ENCODE results near the gene KCNJ9.
"Not testable (repeated sequence)": the region's sequence is repeated elsewhere in the genome, so short reads cannot be mapped to it uniquely, and the experiment has no call there.

Gene KCNJ9

DNA sequence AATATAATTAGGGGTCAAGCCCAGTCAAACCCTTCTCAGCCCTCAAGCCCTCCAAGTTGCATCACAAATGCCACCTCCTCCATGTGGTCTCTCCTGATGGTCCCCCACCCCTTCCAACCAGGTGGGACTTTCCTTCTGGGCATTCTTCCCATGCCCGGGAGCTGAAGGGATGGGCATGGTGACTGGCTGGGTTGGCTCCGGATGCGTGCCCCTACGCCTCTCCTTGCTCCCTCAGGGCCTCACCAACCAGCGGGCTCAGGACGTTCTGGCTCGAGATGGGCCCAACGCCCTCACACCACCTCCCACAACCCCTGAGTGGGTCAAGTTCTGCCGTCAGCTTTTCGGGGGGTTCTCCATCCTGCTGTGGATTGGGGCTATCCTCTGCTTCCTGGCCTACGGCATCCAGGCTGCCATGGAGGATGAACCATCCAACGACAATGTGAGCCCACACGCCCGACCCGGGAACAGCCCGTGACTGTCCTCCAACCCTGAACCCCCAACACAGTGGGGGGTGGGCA is 41.7 kb downstream of the KCNJ9 start:
- H3K27ac ChIP-seq (ENCODE audit: low read length) = no peak overlapping the region
- H3K9me3 ChIP-seq (ENCODE audit: control insufficient read depth in 1 of 2, low read length in 2 of 2) = no peaks in the 10 kb centered on the region
- H3K4me3 ChIP-seq (ENCODE audit: low read depth in 1 of 2, low read length in 2 of 2) = no peak overlapping the region
- peaks cover 0 to 27% of the 10 kb centered on the region in 2 donors for H3K36me3 ChIP-seq (ENCODE audit: control insufficient read depth in 1 of 2, insufficient read depth in 2 of 2, low read length in 2 of 2)
- H3K4me1 ChIP-seq (ENCODE audit: control insufficient read depth in 1 of 2, insufficient read depth in 2 of 2, low read length in 2 of 2) = peaks cover 0 to 39% of the 10 kb centered on the region in 2 donors
- no peaks in the 10 kb centered on the region for H3K27me3 ChIP-seq (ENCODE audit: low read depth, low read length)

DNA sequence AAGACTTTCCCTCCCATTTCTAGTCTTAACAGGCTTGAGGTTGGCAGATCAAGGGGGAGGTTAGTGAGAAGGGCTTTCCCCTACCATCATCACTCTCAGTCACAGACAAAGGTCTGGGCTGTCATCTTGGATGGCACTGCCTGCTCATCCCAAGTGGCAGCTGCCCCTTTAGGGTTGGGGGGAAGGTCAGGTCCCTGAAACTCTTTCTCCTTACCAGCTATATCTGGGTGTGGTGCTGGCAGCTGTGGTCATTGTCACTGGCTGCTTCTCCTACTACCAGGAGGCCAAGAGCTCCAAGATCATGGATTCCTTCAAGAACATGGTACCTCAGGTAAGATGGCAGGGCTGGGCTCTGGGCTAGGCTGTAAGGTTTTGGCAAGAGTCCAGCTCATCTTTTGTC is 42.4 kb downstream of the KCNJ9 start:
- Histone ChIP-seq H3K9me3 (ENCODE audit: control insufficient read depth in 1 of 2, low read length in 2 of 2) (no peaks in the 10 kb centered on the region), H3K27ac (ENCODE audit: low read length) (no peak overlapping the region), H3K27me3 (ENCODE audit: low read depth, low read length) (no peaks in the 10 kb centered on the region), H3K4me3 (ENCODE audit: low read depth in 1 of 2, low read length in 2 of 2) (no peak overlapping the region), H3K36me3 (ENCODE audit: control insufficient read depth in 1 of 2, insufficient read depth in 2 of 2, low read length in 2 of 2) (peaks cover 0 to 27% of the 10 kb centered on the region in 2 donors), H3K4me1 (ENCODE audit: control insufficient read depth in 1 of 2, insufficient read depth in 2 of 2, low read length in 2 of 2) (peaks cover 0 to 33% of the 10 kb centered on the region in 2 donors)

DNA sequence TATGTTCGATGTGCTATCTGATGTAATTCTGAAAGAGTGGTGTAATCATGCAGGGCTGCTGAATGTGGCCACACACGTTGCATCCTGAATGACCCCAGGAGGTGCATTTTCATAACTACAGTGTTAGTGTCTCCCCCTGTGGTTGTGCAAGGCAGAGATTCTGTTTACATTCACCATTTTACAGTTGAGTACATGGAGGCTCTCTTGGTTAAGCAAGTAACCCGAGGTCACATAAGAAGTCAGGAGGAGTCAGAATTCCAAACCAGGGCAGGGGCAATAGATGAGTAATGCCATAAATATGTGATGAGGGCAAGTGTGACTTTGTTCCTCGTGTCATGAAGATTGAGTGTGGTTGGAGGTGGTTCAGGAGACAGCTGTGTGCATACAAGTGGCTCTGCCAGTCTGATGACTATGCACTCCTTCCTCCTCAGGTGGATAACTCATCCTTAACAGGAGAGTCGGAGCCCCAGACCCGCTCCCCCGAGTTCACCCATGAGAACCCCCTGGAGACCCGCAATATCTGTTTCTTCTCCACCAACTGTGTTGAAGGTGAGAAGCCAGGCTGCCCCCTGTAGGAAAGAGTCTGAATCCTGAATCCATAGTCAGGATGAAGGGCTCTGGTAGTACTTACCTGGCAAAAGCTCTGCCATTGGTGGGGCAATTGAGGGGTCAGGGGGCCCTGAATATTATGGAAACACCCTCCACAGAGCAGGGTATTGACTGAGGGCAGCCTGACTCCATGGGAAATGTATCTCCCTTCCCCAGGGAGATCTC is 43.6 kb downstream of the KCNJ9 start:
- peaks cover 0 to 27% of the 10 kb centered on the region in 2 donors for H3K4me1 ChIP-seq (ENCODE audit: control insufficient read depth in 1 of 2, insufficient read depth in 2 of 2, low read length in 2 of 2)
- H3K4me3 ChIP-seq (ENCODE audit: low read depth in 1 of 2, low read length in 2 of 2) = no peak overlapping the region
- no peak overlapping the region for H3K27ac ChIP-seq (ENCODE audit: low read length)
- peaks cover 0 to 35% of the 10 kb centered on the region in 2 donors for H3K36me3 ChIP-seq (ENCODE audit: control insufficient read depth in 1 of 2, insufficient read depth in 2 of 2, low read length in 2 of 2)
- no peaks in the 10 kb centered on the region for H3K9me3 ChIP-seq (ENCODE audit: control insufficient read depth in 1 of 2, low read length in 2 of 2)
- no peaks in the 10 kb centered on the region for H3K27me3 ChIP-seq (ENCODE audit: low read depth, low read length)

DNA sequence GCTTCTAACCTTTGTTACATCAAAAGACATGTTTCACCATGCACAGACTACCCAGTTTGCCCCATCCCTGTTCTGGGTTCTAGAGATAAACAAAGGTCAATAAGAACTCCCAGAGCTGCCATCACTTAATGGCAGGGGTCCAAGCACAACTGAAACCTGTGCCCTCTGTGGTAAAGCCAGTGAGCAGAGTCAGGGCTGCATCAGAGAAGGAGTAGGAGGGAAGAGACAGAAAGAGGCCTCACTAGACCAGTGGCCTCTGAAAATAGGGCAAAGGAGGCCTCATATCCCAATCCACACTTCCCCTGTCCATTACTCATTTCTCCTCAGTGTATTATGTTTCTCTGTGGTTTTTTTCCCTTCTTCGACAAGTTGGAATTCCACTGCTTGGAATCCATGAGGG is 44.4 kb downstream of the KCNJ9 start:
- Histone ChIP-seq H3K4me1 (ENCODE audit: control insufficient read depth in 1 of 2, insufficient read depth in 2 of 2, low read length in 2 of 2) (peaks cover 0 to 27% of the 10 kb centered on the region in 2 donors), H3K36me3 (ENCODE audit: control insufficient read depth in 1 of 2, insufficient read depth in 2 of 2, low read length in 2 of 2) (peaks cover 0 to 40% of the 10 kb centered on the region in 2 donors), H3K4me3 (ENCODE audit: low read depth in 1 of 2, low read length in 2 of 2) (no peak overlapping the region)

DNA sequence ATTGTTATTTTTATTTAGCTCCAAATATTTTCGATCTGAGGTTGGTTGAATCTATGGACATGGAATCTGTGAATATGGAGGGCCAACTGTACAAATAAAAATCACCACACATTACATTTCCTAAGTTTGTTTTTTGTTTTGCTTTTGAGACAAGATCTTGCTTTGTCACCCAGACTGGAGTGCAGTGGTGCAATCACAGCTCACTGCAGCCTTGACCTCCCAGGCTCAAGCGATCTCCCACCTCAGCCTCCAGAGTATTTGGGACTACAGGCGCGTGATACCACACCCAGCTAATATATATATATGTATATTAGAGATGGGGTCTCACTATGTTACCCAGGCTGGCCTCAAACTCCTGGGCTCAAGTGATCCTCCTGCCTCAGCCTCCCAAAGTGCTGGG is 45.0 kb downstream of the KCNJ9 start:
- H3K4me1 ChIP-seq (ENCODE audit: control insufficient read depth in 1 of 2, insufficient read depth in 2 of 2, low read length in 2 of 2) = peaks cover 0 to 27% of the 10 kb centered on the region in 2 donors
- H3K36me3 ChIP-seq (ENCODE audit: control insufficient read depth in 1 of 2, insufficient read depth in 2 of 2, low read length in 2 of 2) = peaks cover 0 to 37% of the 10 kb centered on the region in 2 donors
- not testable (repeated sequence) for H3K9me3 ChIP-seq (ENCODE audit: control insufficient read depth in 1 of 2, low read length in 2 of 2); H3K4me3 ChIP-seq (ENCODE audit: low read depth in 1 of 2, low read length in 2 of 2); H3K27me3 ChIP-seq (ENCODE audit: low read depth, low read length); H3K27ac ChIP-seq (ENCODE audit: low read length)

More for the DNA sequence above, 44.4 kb downstream of the KCNJ9 start:
- H3K27me3 ChIP-seq (ENCODE audit: low read depth, low read length) = no peaks in the 10 kb centered on the region
- no peak overlapping the region for H3K27ac ChIP-seq (ENCODE audit: low read length)
- no peaks in the 10 kb centered on the region for H3K9me3 ChIP-seq (ENCODE audit: control insufficient read depth in 1 of 2, low read length in 2 of 2)

DNA sequence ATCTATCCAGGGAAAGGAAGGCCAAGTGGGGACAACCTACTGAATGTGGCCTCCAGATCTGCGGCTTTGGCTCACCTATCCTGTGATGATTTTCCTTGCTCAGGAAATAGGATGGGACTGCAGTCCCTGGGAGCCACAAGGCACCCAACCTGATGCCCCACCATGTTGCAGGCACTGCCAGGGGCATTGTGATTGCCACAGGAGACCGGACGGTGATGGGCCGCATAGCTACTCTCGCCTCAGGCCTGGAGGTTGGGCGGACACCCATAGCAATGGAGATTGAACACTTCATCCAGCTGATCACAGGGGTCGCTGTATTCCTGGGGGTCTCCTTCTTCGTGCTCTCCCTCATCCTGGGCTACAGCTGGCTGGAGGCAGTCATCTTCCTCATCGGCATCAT is 46.0 kb downstream of the KCNJ9 start:
- H3K4me3 ChIP-seq (ENCODE audit: low read depth in 1 of 2, low read length in 2 of 2) = no peak overlapping the region
- no peak overlapping the region for H3K27ac ChIP-seq (ENCODE audit: low read length)
- no peaks in the 10 kb centered on the region for H3K27me3 ChIP-seq (ENCODE audit: low read depth, low read length)
- peaks cover 0 to 33% of the 10 kb centered on the region in 2 donors for H3K36me3 ChIP-seq (ENCODE audit: control insufficient read depth in 1 of 2, insufficient read depth in 2 of 2, low read length in 2 of 2)
- H3K4me1 ChIP-seq (ENCODE audit: control insufficient read depth in 1 of 2, insufficient read depth in 2 of 2, low read length in 2 of 2) = peaks cover 0 to 27% of the 10 kb centered on the region in 2 donors
- no peaks in the 10 kb centered on the region for H3K9me3 ChIP-seq (ENCODE audit: control insufficient read depth in 1 of 2, low read length in 2 of 2)

DNA sequence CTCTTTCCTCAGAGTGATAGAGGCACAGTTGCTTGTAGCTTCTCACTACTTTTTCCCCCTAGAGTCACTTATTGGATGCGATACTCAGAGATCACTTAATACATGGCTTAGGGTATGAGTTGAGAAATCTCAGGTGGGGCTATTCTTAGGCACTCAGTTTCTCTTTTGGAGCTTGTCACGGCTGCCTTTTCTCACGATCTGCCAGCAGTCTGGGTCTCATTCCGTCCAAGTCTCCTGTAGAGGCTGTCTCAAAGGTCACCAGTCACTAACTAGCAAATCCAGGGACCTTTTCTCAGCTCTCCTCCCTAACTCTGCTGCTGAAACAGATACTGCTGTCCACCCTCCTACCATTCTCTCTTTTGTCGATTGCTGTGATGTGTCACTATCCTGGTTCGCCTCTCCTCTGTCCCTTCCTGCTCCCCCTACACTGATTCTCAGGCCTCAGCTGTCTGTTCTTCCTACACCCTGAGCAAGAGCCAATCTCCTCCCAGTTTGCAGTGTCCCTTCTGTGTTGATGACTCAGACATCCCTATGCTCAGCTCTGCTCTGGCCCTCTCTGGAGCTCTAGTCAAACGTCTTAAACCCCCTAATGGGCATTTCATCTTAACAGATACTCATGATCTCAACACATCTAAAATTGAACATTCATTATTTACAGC is 46.7 kb downstream of the KCNJ9 start:
- H3K9me3 ChIP-seq (ENCODE audit: control insufficient read depth in 1 of 2, low read length in 2 of 2) = no peaks in the 10 kb centered on the region
- H3K36me3 ChIP-seq (ENCODE audit: control insufficient read depth in 1 of 2, insufficient read depth in 2 of 2, low read length in 2 of 2) = peaks cover 0 to 34% of the 10 kb centered on the region in 2 donors
- peaks cover 0 to 27% of the 10 kb centered on the region in 2 donors for H3K4me1 ChIP-seq (ENCODE audit: control insufficient read depth in 1 of 2, insufficient read depth in 2 of 2, low read length in 2 of 2)
- H3K27ac ChIP-seq (ENCODE audit: low read length) = no peak overlapping the region
- no peak overlapping the region for H3K4me3 ChIP-seq (ENCODE audit: low read depth in 1 of 2, low read length in 2 of 2)
- H3K27me3 ChIP-seq (ENCODE audit: low read depth, low read length) = no peaks in the 10 kb centered on the region

DNA sequence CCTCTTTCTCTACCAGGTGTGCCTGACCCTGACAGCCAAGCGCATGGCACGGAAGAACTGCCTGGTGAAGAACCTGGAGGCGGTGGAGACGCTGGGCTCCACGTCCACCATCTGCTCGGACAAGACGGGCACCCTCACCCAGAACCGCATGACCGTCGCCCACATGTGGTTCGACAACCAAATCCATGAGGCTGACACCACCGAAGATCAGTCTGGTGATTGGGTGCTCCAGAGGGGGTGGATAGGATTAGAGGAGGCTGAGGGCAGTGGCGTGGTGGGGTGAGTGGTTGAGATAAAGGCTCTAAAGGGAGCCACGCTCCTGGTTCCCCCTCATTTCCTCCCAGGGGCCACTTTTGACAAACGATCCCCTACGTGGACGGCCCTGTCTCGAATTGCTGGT is 47.3 kb downstream of the KCNJ9 start:
- Histone ChIP-seq H3K27ac (ENCODE audit: low read length) (no peak overlapping the region), H3K9me3 (ENCODE audit: control insufficient read depth in 1 of 2, low read length in 2 of 2) (no peaks in the 10 kb centered on the region), H3K27me3 (ENCODE audit: low read depth, low read length) (no peaks in the 10 kb centered on the region), H3K4me3 (ENCODE audit: low read depth in 1 of 2, low read length in 2 of 2) (no peak overlapping the region), H3K4me1 (ENCODE audit: control insufficient read depth in 1 of 2, insufficient read depth in 2 of 2, low read length in 2 of 2) (peaks cover 0 to 27% of the 10 kb centered on the region in 2 donors), H3K36me3 (ENCODE audit: control insufficient read depth in 1 of 2, insufficient read depth in 2 of 2, low read length in 2 of 2) (peaks cover 0 to 41% of the 10 kb centered on the region in 2 donors)

DNA sequence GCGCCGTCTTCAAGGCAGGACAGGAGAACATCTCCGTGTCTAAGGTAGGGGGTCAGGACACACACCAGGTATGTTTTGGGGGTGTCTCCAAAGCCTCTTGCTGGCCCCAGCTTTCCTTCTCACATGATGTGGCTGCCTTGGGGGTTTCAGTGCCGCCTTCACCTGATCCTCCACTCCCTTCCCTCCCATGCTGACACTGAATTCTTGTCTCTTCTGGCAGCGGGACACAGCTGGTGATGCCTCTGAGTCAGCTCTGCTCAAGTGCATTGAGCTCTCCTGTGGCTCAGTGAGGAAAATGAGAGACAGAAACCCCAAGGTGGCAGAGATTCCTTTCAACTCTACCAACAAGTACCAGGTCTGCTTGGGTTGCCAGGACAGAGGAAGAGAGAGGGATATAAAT is 47.7 kb downstream of the KCNJ9 start:
- peaks cover 0 to 23% of the 10 kb centered on the region in 2 donors for H3K4me1 ChIP-seq (ENCODE audit: control insufficient read depth in 1 of 2, insufficient read depth in 2 of 2, low read length in 2 of 2)
- H3K27me3 ChIP-seq (ENCODE audit: low read depth, low read length) = no peaks in the 10 kb centered on the region
- H3K4me3 ChIP-seq (ENCODE audit: low read depth in 1 of 2, low read length in 2 of 2) = no peak overlapping the region
- peaks cover 0 to 44% of the 10 kb centered on the region in 2 donors for H3K36me3 ChIP-seq (ENCODE audit: control insufficient read depth in 1 of 2, insufficient read depth in 2 of 2, low read length in 2 of 2)
- no peak overlapping the region for H3K27ac ChIP-seq (ENCODE audit: low read length)
- H3K9me3 ChIP-seq (ENCODE audit: control insufficient read depth in 1 of 2, low read length in 2 of 2) = no peaks in the 10 kb centered on the region

DNA sequence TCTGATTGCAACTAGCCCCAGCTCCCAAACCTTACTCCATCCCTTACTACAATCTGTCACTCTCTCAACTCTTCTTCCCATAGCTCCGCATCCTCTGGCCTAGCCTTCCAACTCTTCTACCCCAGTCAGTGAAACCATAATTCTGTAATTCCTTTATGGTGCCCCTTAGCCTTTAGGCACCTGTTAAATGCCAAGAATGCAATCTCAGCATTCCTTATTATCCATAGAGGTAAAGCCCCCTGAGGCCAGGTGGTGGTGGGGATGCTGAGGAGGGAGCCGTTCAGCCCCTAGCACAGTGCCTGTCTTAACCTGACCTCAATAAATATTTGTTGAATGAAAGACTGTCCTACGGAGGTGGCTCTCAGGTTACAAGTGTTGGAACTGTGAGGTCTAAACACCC is 48.2 kb downstream of the KCNJ9 start:
- Histone ChIP-seq H3K9me3 (ENCODE audit: control insufficient read depth in 1 of 2, low read length in 2 of 2) (no peaks in the 10 kb centered on the region), H3K27me3 (ENCODE audit: low read depth, low read length) (no peaks in the 10 kb centered on the region), H3K36me3 (ENCODE audit: control insufficient read depth in 1 of 2, insufficient read depth in 2 of 2, low read length in 2 of 2) (peaks cover 5 to 49% of the 10 kb centered on the region in 2 donors), H3K4me3 (ENCODE audit: low read depth in 1 of 2, low read length in 2 of 2) (no peak overlapping the region), H3K4me1 (ENCODE audit: control insufficient read depth in 1 of 2, insufficient read depth in 2 of 2, low read length in 2 of 2) (peaks cover 0 to 18% of the 10 kb centered on the region in 2 donors), H3K27ac (ENCODE audit: low read length) (no peak overlapping the region)

DNA sequence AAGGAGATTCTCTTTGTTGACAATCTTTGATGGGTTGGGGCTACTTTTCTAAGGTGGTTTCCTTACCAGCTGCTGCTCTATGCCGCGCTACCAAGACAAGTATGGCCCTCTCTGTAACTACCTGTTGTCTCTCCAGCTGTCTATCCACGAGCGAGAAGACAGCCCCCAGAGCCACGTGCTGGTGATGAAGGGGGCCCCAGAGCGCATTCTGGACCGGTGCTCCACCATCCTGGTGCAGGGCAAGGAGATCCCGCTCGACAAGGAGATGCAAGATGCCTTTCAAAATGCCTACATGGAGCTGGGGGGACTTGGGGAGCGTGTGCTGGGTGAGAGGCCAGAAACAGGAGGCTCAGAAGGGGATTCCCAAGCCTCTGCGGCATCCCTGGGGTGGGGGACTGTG is 48.6 kb downstream of the KCNJ9 start:
- no peak overlapping the region for H3K27ac ChIP-seq (ENCODE audit: low read length)
- no peak overlapping the region for H3K4me3 ChIP-seq (ENCODE audit: low read depth in 1 of 2, low read length in 2 of 2)
- H3K27me3 ChIP-seq (ENCODE audit: low read depth, low read length) = no peaks in the 10 kb centered on the region
- no peaks in the 10 kb centered on the region for H3K9me3 ChIP-seq (ENCODE audit: control insufficient read depth in 1 of 2, low read length in 2 of 2)
- peaks cover 8 to 53% of the 10 kb centered on the region in 2 donors for H3K36me3 ChIP-seq (ENCODE audit: control insufficient read depth in 1 of 2, insufficient read depth in 2 of 2, low read length in 2 of 2)
- peaks cover 0 to 14% of the 10 kb centered on the region in 2 donors for H3K4me1 ChIP-seq (ENCODE audit: control insufficient read depth in 1 of 2, insufficient read depth in 2 of 2, low read length in 2 of 2)
